Lung (tissue), 12 donors: ENCODE data around the gene RNF166. TPM values are rescaled to one million over a fixed set of nuclear protein-coding genes. Genes with fewer than 3 reads are reported as not detected.

Experiments used
- ATAC-seq: fragments of 200-7000 bp; cut with Tn5 transposase; one replicate; pipeline ENCODE4 v1.9.1; 2020; ENCODE audit warnings: moderate number of reproducible peaks; ENCODE audit not compliant: insufficient read depth, low FRiP score
- DNase-seq, 3 donors: peaks; one replicate each; pipeline ENCODE4 v3.0.0-alpha.2; 2013 to 2017
- H3K27ac ChIP-seq, 2 donors: one replicate each; pipeline ENCODE4 v1.5.1; 2013; ENCODE audit warnings: mild to moderate bottlenecking in 2 of 2, moderate library complexity in 2 of 2, control low read depth in 1 of 2, inconsistent platforms in 1 of 2, low read depth in 1 of 2, low read length in 1 of 2
- H3K27me3 ChIP-seq, 3 donors: one replicate each; pipeline ENCODE4 v1.5.1; 2013; ENCODE audit warnings: low read length in 2 of 3; ENCODE audit not compliant: control insufficient read depth in 3 of 3, insufficient read depth in 3 of 3
- H3K36me3 ChIP-seq, 4 donors: one replicate each; pipeline ENCODE4 v1.5.1; 2013; ENCODE audit warnings: low read length in 4 of 4, mild to moderate bottlenecking in 1 of 4, moderate library complexity in 1 of 4; ENCODE audit not compliant: control insufficient read depth in 4 of 4, insufficient read depth in 4 of 4
- H3K4me1 ChIP-seq, 5 donors: one replicate each; pipeline ENCODE4 v1.5.1; 2013; ENCODE audit warnings: low read length in 5 of 5, mild to moderate bottlenecking in 2 of 5, moderate library complexity in 1 of 5; ENCODE audit not compliant: control insufficient read depth in 5 of 5, insufficient read depth in 5 of 5
- H3K4me3 ChIP-seq: one replicate; pipeline ENCODE4 v1.5.1; 2013; ENCODE audit warnings: mild to moderate bottlenecking, control low read depth, moderate library complexity
- H3K9ac ChIP-seq, 2 donors: one replicate each; pipeline ENCODE4 v1.5.1; 2013; ENCODE audit warnings: low read length in 2 of 2, control low read depth in 1 of 2; ENCODE audit not compliant: insufficient read depth in 1 of 2
- H3K9me3 ChIP-seq, 4 donors: one replicate each; pipeline ENCODE4 v1.5.1; 2013; ENCODE audit warnings: low read length in 3 of 4, mild to moderate bottlenecking in 1 of 4, moderate library complexity in 1 of 4; ENCODE audit not compliant: control insufficient read depth in 4 of 4, insufficient read depth in 3 of 4
- CTCF ChIP-seq: IDR thresholded peaks from 2 replicates; pipeline ENCODE4 v1.5.1; 2012; ENCODE audit warnings: mild to moderate bottlenecking; ENCODE audit errors: control extremely low read depth, extremely low read depth
- WGBS, 2 donors: extraction: QIAGEN DNeasy Blood & Tissue Kit; methylation state at CpG; one replicate each; pipeline ENCODE4 v1.1.7; 2013; 5-methylcytosine and 5-hydroxymethylcytosine counted together
- polyA plus RNA-seq, 2 donors: library from polyadenylated mRNA; stranded (reverse); fragments of 200-250 nt; gene quantifications; one replicate each; pipeline ENCODE4 v1.2.1, GENCODE V29; 2013
- total RNA-seq, 2 donors: library from RNA; depleted of rRNA in 1 of 2; stranded (reverse); fragments of >200 nt in 1 of 2; gene quantifications; one replicate each; pipeline ENCODE4 v1.2.1, GENCODE V29; 2014 to 2021
- donor health status: control.
- donor health status: control.
- donor health status: Bipolar disorder and iron deficiency.
- donor health status: healthy.
- donor health status: DM: yes; HTN: yes; CAD: no.

Gene RNF166
- total and polyA plus RNA-seq, 4 donors, result 15.2 to 51.6 (median 44.1) TPM

- Histone ChIP-seq H3K36me3 (peaks cover 2 to 58% (median 19%) of the 10 kb centered on the region in 4 donors), H3K4me1 (no peaks in the 10 kb centered on the region), H3K9me3 (peaks cover 0 to 2% (median 0%) of the 10 kb centered on the region in 4 donors), H3K4me3 (no peak overlapping the region), H3K27me3 (no peaks in the 10 kb centered on the region), H3K9ac (no peak overlapping the region), H3K27ac (no peak overlapping the region)
- WGBS, 2 donors, result 86 to 89% methylated on average over 30 of the region's 30 CpGs
- no peak for ATAC-seq
- no peak for DNase-seq
- no peak for TF ChIP-seq CTCF
Observed at GRCh38 chr16:88713568-88714419, 7.6 kb upstream of the RNF166 start.

DNA sequence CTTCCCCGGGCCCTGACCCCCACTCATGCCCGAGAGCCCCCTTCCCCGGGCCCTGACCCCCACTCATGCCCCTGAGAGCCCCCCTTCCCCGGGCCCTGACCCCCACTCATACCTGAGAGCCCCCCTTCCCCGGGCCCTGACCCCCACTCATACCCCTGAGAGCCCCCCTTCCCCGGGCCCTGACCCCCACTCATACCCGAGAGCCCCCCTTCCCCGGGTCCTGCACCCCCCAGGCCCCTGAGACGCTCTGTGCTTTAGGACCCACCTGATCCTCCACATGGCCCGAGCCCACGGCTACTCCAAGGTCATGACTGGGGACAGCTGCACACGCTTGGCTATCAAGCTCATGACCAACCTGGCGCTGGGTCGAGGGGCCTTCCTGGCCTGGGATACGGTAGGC, 6.8 kb upstream of the RNF166 start:
- ATAC-seq, result no peak
- Histone ChIP-seq H3K9me3 (peaks cover 0 to 2% (median 0%) of the 10 kb centered on the region in 4 donors), H3K27ac (no peak overlapping the region), H3K4me1 (peaks cover 0 to 2% (median 0%) of the 10 kb centered on the region in 5 donors), H3K27me3 (no peaks in the 10 kb centered on the region), H3K4me3 (no peak overlapping the region), H3K36me3 (peaks cover 2 to 51% (median 17%) of the 10 kb centered on the region in 4 donors), H3K9ac (no peak overlapping the region)
- WGBS, 2 donors, result 91 to 94% methylated on average over 11 to 15 of the region's 15 CpGs
- DNase-seq, result no peak
- TF ChIP-seq CTCF, result no peak

DNA sequence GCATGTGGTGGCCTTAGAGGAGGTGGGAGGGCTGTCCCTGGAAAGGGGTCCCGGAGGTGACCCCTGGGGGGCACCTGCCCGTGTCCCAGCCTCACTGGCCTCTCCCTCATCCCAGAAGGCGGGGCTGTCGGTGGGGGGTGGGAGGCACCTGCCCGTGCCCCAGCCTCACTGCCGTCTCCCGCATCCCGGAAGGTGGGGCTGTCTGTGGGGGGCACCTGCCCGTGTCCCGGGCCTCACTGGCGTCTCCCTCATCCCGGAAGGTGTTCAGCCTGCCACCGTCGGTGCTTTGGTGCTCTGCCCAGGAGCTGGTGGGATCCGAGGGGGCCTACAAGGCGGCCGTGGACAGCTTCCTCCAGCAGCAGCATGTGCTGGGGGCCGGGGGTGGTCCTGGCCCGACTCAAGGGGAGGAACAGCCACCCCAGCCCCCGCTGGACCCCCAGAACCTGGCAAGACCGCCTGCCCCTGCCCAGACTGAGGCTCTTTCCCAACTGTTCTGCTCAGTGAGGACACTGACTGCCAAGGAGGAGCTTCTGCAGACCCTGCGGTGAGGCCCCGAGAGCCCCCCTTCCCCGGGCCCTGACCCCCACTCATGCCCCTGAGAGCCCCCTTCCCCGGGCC, 6.3 kb upstream of the RNF166 start:
- Histone ChIP-seq H3K4me1 (peaks cover 0 to 3% (median 0%) of the 10 kb centered on the region in 5 donors), H3K27me3 (no peaks in the 10 kb centered on the region), H3K9ac (no peak overlapping the region), H3K36me3 (peaks cover 2 to 50% (median 17%) of the 10 kb centered on the region in 4 donors), H3K4me3 (no peak overlapping the region), H3K9me3 (peaks cover 0 to 2% (median 0%) of the 10 kb centered on the region in 4 donors), H3K27ac (no peak overlapping the region)
- TF ChIP-seq CTCF, result no peak
- 75 to 82% methylated on average over 17 to 25 of the region's 25 CpGs for WGBS, 2 donors
- DNase-seq (no peak), ATAC-seq (no peak)
